ENCODE results near the gene FABP6.
"Not testable (repeated sequence)": the region's sequence is repeated elsewhere in the genome, so short reads cannot be mapped to it uniquely, and the experiment has no call there.

The FABP6 gene

GRCh38 chr5:160237571-160238093 is 8.3 kb downstream of the FABP6 start:
- H3K4me3 ChIP-seq (ENCODE audit: low read length), result no peak overlapping the region
- DNase-seq (ENCODE audit: low read depth), result no peak
- no peak for TF ChIP-seq CTCF (conservative IDR thresholded peaks at IDR 0.05; ENCODE audit: low read length)

DNA sequence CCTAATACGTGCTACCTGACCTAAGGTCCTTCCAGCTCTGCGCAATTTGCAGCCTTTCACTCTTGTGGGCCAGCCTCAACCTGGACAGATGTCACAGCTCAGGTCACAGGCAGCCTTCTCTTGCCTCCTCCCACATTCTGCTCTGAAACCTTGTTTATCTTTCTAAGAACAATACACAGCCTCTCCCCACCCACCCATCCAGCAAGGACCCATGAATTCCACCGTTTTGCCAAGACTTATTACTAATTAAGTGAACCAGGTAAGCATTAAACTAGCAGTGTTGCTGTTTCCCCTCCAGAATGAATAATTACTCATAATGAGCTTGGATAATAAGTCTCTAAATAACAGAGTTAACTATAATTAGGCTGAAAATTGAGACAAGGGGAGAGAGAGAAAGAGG is 11.0 kb downstream of the FABP6 start:
- DNase-seq (ENCODE audit: low read depth), result no peak
- no peak for TF ChIP-seq CTCF (conservative IDR thresholded peaks at IDR 0.05; ENCODE audit: low read length)
- no peak overlapping the region for H3K4me3 ChIP-seq (ENCODE audit: low read length)

DNA sequence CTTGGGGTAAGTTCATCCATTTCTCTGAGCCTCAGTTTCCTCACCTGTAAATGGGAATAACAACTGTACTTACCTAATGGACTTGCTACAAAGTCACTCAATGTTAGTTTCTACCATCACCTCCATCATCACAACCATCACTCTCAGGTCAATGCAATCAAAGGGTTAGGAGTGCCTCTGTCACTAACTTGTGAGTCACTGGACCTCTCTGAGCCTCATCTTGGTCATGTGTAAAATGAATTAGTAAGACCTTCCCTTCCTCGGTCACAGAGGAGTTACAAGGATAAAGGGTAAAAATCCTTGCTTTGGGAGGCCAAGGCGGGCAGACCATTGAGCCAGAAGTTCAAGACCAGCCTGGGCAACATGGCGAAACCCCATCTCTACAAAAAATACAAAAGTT is 12.8 kb downstream of the FABP6 start:
- no peak for DNase-seq (ENCODE audit: low read depth)
- H3K4me3 ChIP-seq (ENCODE audit: low read length), result no peak overlapping the region
- TF ChIP-seq CTCF (conservative IDR thresholded peaks at IDR 0.05; ENCODE audit: low read length), result no peak

DNA sequence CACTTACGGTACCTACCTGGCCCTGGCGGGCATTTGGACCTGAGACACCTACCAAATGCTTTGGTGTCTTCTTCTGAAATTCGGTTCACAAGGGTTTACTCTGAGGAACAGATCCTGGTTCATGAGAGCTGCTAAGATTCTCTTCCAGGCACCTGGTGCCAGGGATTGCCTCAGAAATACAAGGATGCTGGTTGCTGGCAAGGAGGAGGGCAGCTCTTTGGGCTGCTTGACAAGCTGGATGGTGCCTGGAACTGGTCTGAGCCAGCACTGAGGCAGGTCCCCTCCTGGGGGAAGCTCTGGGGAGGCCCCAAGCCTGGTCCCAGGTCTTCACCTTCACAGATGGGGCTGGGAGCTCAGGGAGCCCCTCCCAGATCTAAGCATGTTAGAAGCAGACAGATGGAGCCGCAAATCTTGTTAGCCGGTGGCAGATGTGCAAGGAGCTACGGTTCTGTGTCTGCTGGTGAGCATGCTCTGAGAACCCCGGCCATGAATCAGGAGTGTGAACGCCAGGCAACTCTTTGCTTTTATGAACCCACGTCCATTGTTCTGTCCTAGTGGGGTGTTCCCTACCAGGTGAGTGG is 16.3 kb downstream of the FABP6 start:
- DNase-seq (ENCODE audit: low read depth), result no peak
- H3K4me3 ChIP-seq (ENCODE audit: low read length), result no peak overlapping the region
- no peak for TF ChIP-seq CTCF (conservative IDR thresholded peaks at IDR 0.05; ENCODE audit: low read length)

DNA sequence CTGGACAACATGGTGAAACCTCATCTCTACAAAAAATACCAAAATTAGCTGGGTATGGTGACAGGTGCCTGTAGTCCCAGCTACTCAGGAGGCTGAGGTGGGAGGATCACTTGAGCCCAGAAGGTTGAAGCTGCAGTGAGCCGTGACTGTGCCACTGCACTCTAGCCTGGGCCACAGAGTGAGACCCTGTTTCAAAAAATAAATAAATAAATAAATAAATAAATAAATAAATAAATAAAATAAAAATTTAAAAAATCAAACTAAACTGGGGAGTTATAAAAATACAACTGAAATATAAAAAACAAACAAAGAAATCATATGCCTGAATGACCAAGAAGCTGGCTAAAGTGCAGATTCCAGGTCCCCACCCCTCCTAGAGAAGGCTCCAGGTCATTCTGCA is 20.3 kb downstream of the FABP6 start:
- not testable (repeated sequence) for DNase-seq (ENCODE audit: low read depth); H3K4me3 ChIP-seq (ENCODE audit: low read length)

DNA sequence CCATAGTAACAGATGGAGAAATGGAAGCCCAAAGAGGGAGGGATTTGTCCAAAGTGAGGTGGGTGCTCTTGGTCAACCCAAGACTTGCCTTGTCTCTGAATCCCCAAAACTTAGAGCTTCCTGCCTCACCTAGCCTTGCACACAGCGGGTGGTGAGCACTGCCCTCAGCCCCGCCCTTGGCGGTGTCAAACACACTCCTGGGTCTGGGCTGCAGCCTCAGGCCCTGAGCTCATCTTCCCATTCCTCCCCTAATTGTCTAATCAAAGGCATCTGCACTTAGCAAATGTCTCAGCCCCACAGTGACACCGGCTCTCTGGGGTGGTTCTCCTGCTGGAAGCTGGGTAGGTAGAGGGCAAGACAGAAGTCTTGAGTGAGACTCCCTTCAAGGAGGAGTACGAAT is 20.9 kb downstream of the FABP6 start:
- no peak for TF ChIP-seq CTCF (conservative IDR thresholded peaks at IDR 0.05; ENCODE audit: low read length)
- no peak overlapping the region for H3K4me3 ChIP-seq (ENCODE audit: low read length)
- DNase-seq (ENCODE audit: low read depth), result no peak

GRCh38 chr5:160250826-160251225 is 21.5 kb downstream of the FABP6 start:
- no peak for DNase-seq (ENCODE audit: low read depth)
- TF ChIP-seq CTCF (conservative IDR thresholded peaks at IDR 0.05; ENCODE audit: low read length), result no peak
- H3K4me3 ChIP-seq (ENCODE audit: low read length), result no peak overlapping the region

Measured in AG10803 (cell line).